PC-3 (cell line): Measurements from ENCODE around the gene MBD3L2B. TPM values are rescaled to one million over a fixed set of nuclear protein-coding genes. Genes with fewer than 3 reads are reported as not detected.

Experiments
- ATAC-seq: fragments of 200-7000 bp; cut with Tn5 transposase; 2 replicates; pipeline ENCODE4 v1.9.1; 2020; ENCODE audit warnings: mild to moderate bottlenecking, moderate library complexity
- BruUV-seq: library from RNA; stranded (reverse); fragments of 400-500 nt; replicated peaks from 2 replicates; lab custom pipeline; 2021; lab: Mats Ljungman, UMichigan
- CTCF ChIA-PET: fragments of 300-600 bp; sonication (Branson Sonifier 250); formaldehyde crosslinking; loops from one replicate; lab custom pipeline; 2022; ENCODE audit warnings: antibody characterized with exemption; lab: Charles Lee
- POLR2A ChIA-PET: fragments of 300-600 bp; sonication (Branson Sonifier 250); formaldehyde crosslinking; loops from one replicate; lab custom pipeline; 2022; ENCODE audit warnings: antibody characterized with exemption; ENCODE audit not compliant: unreplicated experiment; lab: Charles Lee
- DNase-seq: peaks from one replicate; pipeline ENCODE4 v3.0.0-alpha.2; 2015
- H2AFZ ChIP-seq: fragments of 300-600 bp; sonication (generic); 2 replicates; pipeline ENCODE4 v1.6.0; 2016; ENCODE audit warnings: antibody characterized with exemption, low read length
- H3F3A ChIP-seq: fragments of 300-600 bp; sonication (generic); one replicate; pipeline ENCODE4 v1.6.0; 2017; ENCODE audit warnings: antibody characterized with exemption, low read length, control low read depth, mild to moderate bottlenecking; ENCODE audit not compliant: unreplicated experiment
- H3K27ac ChIP-seq: fragments of 300-600 bp; sonication (generic); 2 replicates; pipeline ENCODE4 v1.5.1; 2016; ENCODE audit warnings: mild to moderate bottlenecking, low read length
- H3K27me3 ChIP-seq: fragments of 300-600 bp; sonication (generic); 2 replicates; pipeline ENCODE4 v1.6.1; 2016; ENCODE audit warnings: low read length, mixed read lengths
- H3K36me3 ChIP-seq: fragments of 300-600 bp; sonication (generic); 2 replicates; pipeline ENCODE4 v1.6.1; 2016; ENCODE audit warnings: low read depth, mixed run types, low read length, mixed read lengths
- H3K4me1 ChIP-seq: fragments of 300-600 bp; sonication (generic); 2 replicates; pipeline ENCODE4 v1.5.1; 2016; ENCODE audit warnings: low read length; ENCODE audit not compliant: insufficient read depth
- H3K4me2 ChIP-seq: fragments of 300-600 bp; sonication (generic); 2 replicates; pipeline ENCODE4 v1.6.0; 2016; ENCODE audit warnings: low read length
- H3K4me3 ChIP-seq: fragments of 300-600 bp; sonication (generic); 2 replicates; pipeline ENCODE4 v1.5.1; 2016; ENCODE audit warnings: mild to moderate bottlenecking, low read length, mixed read lengths
- H3K79me2 ChIP-seq: fragments of 300-600 bp; sonication (generic); 2 replicates; pipeline ENCODE4 v1.6.1; 2017; ENCODE audit warnings: low read length, mixed read lengths
- H3K9ac ChIP-seq: fragments of 300-600 bp; sonication (generic); 2 replicates; pipeline ENCODE4 v1.6.0; 2016; ENCODE audit warnings: mild to moderate bottlenecking, low read length
- H3K9me2 ChIP-seq: fragments of 300-600 bp; sonication (generic); replicated peaks from 2 replicates; pipeline ENCODE4 v1.6.1; 2016; ENCODE audit warnings: mixed run types, low read length, mixed read lengths
- H3K9me3 ChIP-seq: fragments of 300-600 bp; sonication (generic); 2 replicates; pipeline ENCODE4 v1.6.1; 2016; ENCODE audit warnings: low read length, mixed read lengths
- H4K20me1 ChIP-seq: fragments of 300-600 bp; sonication (generic); 2 replicates; pipeline ENCODE4 v1.6.1; 2016; ENCODE audit warnings: low read length, mixed read lengths
- CTCF ChIP-seq: fragments of 300-600 bp; sonication (generic); conservative IDR thresholded peaks from 2 replicates; pipeline ENCODE4 v1.5.1; 2017; ENCODE audit warnings: antibody characterized with exemption, low read depth, mild to moderate bottlenecking, low read length
- EZH2 ChIP-seq: fragments of 300-600 bp; sonication (generic); IDR thresholded peaks from one replicate; pipeline ENCODE4 v1.6.1; 2017; ENCODE audit warnings: antibody characterized with exemption, mild to moderate bottlenecking, low read length; ENCODE audit not compliant: unreplicated experiment
- EZH2phosphoT487 ChIP-seq: fragments of 300-600 bp; sonication (generic); IDR thresholded peaks from 2 replicates; pipeline ENCODE4 v1.6.1; 2018; ENCODE audit warnings: mild to moderate bottlenecking, antibody characterized with exemption, low read length, borderline replicate concordance
- intact Hi-C: fragments of 100-400 bp; cut with micrococcal nuclease; formaldehyde crosslinking; loops from 2 replicates; pipeline ENCODE4 v1.9.0; 2023
- total RNA-seq: library from RNA; depleted of rRNA; stranded (reverse); fragments of >200 nt; gene quantifications from 2 replicates; pipeline ENCODE4 v1.2.3, GENCODE V29; 2014

Gene MBD3L2B
- total RNA-seq, 1 experiment from 2014 or later = not detected

GRCh38 chr19:7000333-7000732, 20.9 kb downstream of the MBD3L2B start:
- H3F3A ChIP-seq = no peaks in the 10 kb centered on the region
- H2AFZ ChIP-seq = no peak overlapping the region
- ATAC-seq (no peak), DNase-seq (no peak)
- H3K27ac ChIP-seq = no peak overlapping the region
- H3K9me2 ChIP-seq = 0 out of 2 replicates have a peak, but pooled peaks cover 4% of the 10 kb centered on the region
- H3K4me2 ChIP-seq = no peak overlapping the region
- peaks cover 23% of the 10 kb centered on the region for H3K27me3 ChIP-seq
- TF ChIP-seq EZH2phosphoT487 (no peak), EZH2 (no peak), CTCF (no peak)
- no peaks in the 10 kb centered on the region for H3K36me3 ChIP-seq
- no peaks in the 10 kb centered on the region for H3K9me3 ChIP-seq
- no peaks in the 10 kb centered on the region for H3K4me1 ChIP-seq
- POLR2A ChIA-PET = no interaction called here
- BruUV-seq = no TSS peak
- H4K20me1 ChIP-seq = no peaks in the 10 kb centered on the region
- CTCF ChIA-PET = no interaction called here
- no peak overlapping the region for H3K9ac ChIP-seq
- no peaks in the 10 kb centered on the region for H3K79me2 ChIP-seq
- intact Hi-C loops = no loop called here
- H3K4me3 ChIP-seq = no peak overlapping the region

GRCh38 chr19:6999933-7000332, 21.3 kb downstream of the MBD3L2B start:
- H3K36me3 ChIP-seq = no peaks in the 10 kb centered on the region
- TF ChIP-seq CTCF (no peak), EZH2 (no peak), EZH2phosphoT487 (no peak)
- H3K4me1 ChIP-seq = no peaks in the 10 kb centered on the region
- H3K27me3 ChIP-seq = peaks cover 23% of the 10 kb centered on the region
- H3F3A ChIP-seq = no peaks in the 10 kb centered on the region
- ChIA-PET POLR2A (no interaction called here), CTCF (no interaction called here)
- DNase-seq (no peak), ATAC-seq (no peak)
- H3K4me2 ChIP-seq = no peak overlapping the region
- no peak overlapping the region for H3K27ac ChIP-seq
- H3K79me2 ChIP-seq = no peaks in the 10 kb centered on the region
- intact Hi-C loops = no loop called here
- BruUV-seq = no TSS peak
- 0 out of 2 replicates have a peak, but pooled peaks cover 4% of the 10 kb centered on the region for H3K9me2 ChIP-seq
- no peak overlapping the region for H3K9ac ChIP-seq
- H2AFZ ChIP-seq = no peak overlapping the region
- no peaks in the 10 kb centered on the region for H3K9me3 ChIP-seq
- H3K4me3 ChIP-seq = no peak overlapping the region
- H4K20me1 ChIP-seq = no peaks in the 10 kb centered on the region

- Histone ChIP-seq H2AFZ (no peak overlapping the region), H3K4me2 (no peak overlapping the region), H3K9me3 (no peaks in the 10 kb centered on the region), H4K20me1 (no peaks in the 10 kb centered on the region), H3F3A (no peaks in the 10 kb centered on the region), H3K4me3 (no peak overlapping the region), H3K79me2 (no peaks in the 10 kb centered on the region), H3K27me3 (peaks cover 22% of the 10 kb centered on the region), H3K27ac (no peak overlapping the region), H3K9me2 (0 out of 2 replicates have a peak, but pooled peaks cover 4% of the 10 kb centered on the region), H3K36me3 (no peaks in the 10 kb centered on the region), H3K9ac (no peak overlapping the region), H3K4me1 (no peaks in the 10 kb centered on the region)
- intact Hi-C loops = no loop called here
- BruUV-seq = no TSS peak
- TF ChIP-seq EZH2phosphoT487 (no peak), EZH2 (no peak), CTCF (no peak)
- no peak for ATAC-seq
- ChIA-PET CTCF (no interaction called here), POLR2A (no interaction called here)
- peak; percentile 20 for DNase-seq
Observed at GRCh38 chr19:6997679-6998445, 23.4 kb downstream of the MBD3L2B start.
